ENCODE results near the gene MTNR1A. TPM values are rescaled to one million over a fixed set of nuclear protein-coding genes. Genes with fewer than 3 reads are reported as not detected.

MTNR1A gene
- total and polyA plus RNA-seq, 9 of the 15 experiments (the other 6 are each of a cell fraction or from before 2014, with no cell fraction given): 0.09 to 0.12 (median 0.10) TPM; not detected in 5

DNA sequence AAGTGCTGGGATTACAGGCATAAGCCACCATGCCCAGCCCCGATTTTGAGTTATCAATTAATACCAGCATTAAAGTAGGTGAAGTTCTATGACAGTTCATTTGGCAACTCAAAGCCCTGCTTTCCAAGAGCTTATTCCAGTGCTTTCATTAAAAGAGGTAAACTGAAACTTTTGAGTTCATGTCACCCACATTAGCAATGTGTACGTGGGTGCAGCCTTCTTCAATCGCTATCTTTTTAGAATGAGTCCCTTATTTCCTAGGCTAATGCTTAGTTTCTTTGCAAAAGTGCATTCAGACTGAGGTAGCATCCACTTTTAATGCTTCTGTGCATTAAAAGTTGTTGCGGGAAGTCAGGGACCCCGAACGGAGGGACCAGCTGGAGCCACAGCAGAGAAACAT is 26.1 kb upstream of the MTNR1A start:
- FAIRE-seq (no peak), ATAC-seq (no peak), DNase-seq (ENCODE audit: extremely low read depth in 1 of 4, low spot score in 3 of 4) (no peak)
- no peaks in the 10 kb centered on the region for H4K20me1 ChIP-seq (replicated peaks; ENCODE audit: control insufficient read depth, insufficient read depth, low read length)
- no peaks in the 10 kb centered on the region for H3K9me3 ChIP-seq (replicated peaks; ENCODE audit: control insufficient read depth, insufficient read depth, low read depth, low read length)
- H3K4me1 ChIP-seq (replicated peaks in 1 of 2; ENCODE audit: control insufficient read depth in 2 of 2, insufficient read depth in 2 of 2, low read length in 2 of 2): no peaks in the 10 kb centered on the region
- intact Hi-C loops (cut with micrococcal nuclease) (no loop called here), in situ Hi-C loops (cut with MboI) (no loop called here)
- ChIA-PET CTCF (ENCODE audit: low intra/inter-chr PET ratio) (no interaction called here), POLR2A (no interaction called here)
- H3K36me3 ChIP-seq (ENCODE audit: control insufficient read depth, insufficient read depth, low read length): no peaks in the 10 kb centered on the region
- BruUV-seq (replicated peaks): no TSS peak
- H2AFZ ChIP-seq (ENCODE audit: low read depth, low read length): no peak overlapping the region
- no peak overlapping the region for H3K27ac ChIP-seq (ENCODE audit: extremely low read depth, low read depth, low read length)
- no peak overlapping the region for H3K4me3 ChIP-seq
- WGBS (ENCODE audit: insufficient coverage, low coverage, missing lambda C conversion rate): 12% methylated on average over 6 of the region's 6 CpGs
- H3K9ac ChIP-seq (ENCODE audit: insufficient read depth in 1 of 2, low read depth in 2 of 2, low read length in 2 of 2): no peak overlapping the region
- H3K4me2 ChIP-seq (ENCODE audit: insufficient read depth, low read length): no peak overlapping the region
- H3K79me2 ChIP-seq (ENCODE audit: control insufficient read depth, insufficient read depth, low read length): no peaks in the 10 kb centered on the region
- H3K9me1 ChIP-seq (ENCODE audit: control insufficient read depth, insufficient read depth, low read length): no peaks in the 10 kb centered on the region
- peaks cover 0 to 5% of the 10 kb centered on the region in 2 experiments; a peak in 2 of 5 replicates for H3K27me3 ChIP-seq (ENCODE audit: control insufficient read depth in 2 of 2, insufficient read depth in 2 of 2, low read length in 2 of 2)
- TF ChIP-seq HNRNPLL (IDR thresholded peaks at IDR 0.05; ENCODE audit: low read depth, low read length, poor library complexity, severe bottlenecking) (no peak), DIDO1 (tag; IDR thresholded peaks at IDR 0.05; ENCODE audit: low read depth) (no peak), HMG20B (CRISPR knock-in tag; IDR thresholded peaks at IDR 0.05) (no peak), CHD1 (IDR thresholded peaks at IDR 0.05; ENCODE audit: low read length) (no peak), HIVEP1 (CRISPR knock-in tag; IDR thresholded peaks at IDR 0.05) (no peak), PHF20 (IDR thresholded peaks at IDR 0.05; ENCODE audit: partially characterized antibody) (no peak), TRIM24 (IDR thresholded peaks at IDR 0.05) (no peak), NR1H2 (CRISPR knock-in tag; IDR thresholded peaks at IDR 0.05) (no peak), ZNF785 (CRISPR knock-in tag; IDR thresholded peaks at IDR 0.05) (no peak), GATA2 (CRISPR knock-in tag; IDR thresholded peaks at IDR 0.05) (no peak), TRIM28 (IDR thresholded peaks at IDR 0.05) (no peak)
- TF ChIP-seq, protein P1, sequence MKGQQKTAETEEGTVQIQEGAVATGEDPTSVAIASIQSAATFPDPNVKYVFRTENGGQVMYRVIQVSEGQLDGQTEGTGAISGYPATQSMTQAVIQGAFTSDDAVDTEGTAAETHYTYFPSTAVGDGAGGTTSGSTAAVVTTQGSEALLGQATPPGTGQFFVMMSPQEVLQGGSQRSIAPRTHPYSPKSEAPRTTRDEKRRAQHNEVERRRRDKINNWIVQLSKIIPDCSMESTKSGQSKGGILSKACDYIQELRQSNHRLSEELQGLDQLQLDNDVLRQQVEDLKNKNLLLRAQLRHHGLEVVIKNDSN (CRISPR knock-in tag; IDR thresholded peaks at IDR 0.05): no peak
- TF ChIP-seq, protein P2, sequence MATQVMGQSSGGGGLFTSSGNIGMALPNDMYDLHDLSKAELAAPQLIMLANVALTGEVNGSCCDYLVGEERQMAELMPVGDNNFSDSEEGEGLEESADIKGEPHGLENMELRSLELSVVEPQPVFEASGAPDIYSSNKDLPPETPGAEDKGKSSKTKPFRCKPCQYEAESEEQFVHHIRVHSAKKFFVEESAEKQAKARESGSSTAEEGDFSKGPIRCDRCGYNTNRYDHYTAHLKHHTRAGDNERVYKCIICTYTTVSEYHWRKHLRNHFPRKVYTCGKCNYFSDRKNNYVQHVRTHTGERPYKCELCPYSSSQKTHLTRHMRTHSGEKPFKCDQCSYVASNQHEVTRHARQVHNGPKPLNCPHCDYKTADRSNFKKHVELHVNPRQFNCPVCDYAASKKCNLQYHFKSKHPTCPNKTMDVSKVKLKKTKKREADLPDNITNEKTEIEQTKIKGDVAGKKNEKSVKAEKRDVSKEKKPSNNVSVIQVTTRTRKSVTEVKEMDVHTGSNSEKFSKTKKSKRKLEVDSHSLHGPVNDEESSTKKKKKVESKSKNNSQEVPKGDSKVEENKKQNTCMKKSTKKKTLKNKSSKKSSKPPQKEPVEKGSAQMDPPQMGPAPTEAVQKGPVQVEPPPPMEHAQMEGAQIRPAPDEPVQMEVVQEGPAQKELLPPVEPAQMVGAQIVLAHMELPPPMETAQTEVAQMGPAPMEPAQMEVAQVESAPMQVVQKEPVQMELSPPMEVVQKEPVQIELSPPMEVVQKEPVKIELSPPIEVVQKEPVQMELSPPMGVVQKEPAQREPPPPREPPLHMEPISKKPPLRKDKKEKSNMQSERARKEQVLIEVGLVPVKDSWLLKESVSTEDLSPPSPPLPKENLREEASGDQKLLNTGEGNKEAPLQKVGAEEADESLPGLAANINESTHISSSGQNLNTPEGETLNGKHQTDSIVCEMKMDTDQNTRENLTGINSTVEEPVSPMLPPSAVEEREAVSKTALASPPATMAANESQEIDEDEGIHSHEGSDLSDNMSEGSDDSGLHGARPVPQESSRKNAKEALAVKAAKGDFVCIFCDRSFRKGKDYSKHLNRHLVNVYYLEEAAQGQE (IDR thresholded peaks at IDR 0.05; ENCODE audit: borderline replicate concordance): no peak
- TF ChIP-seq, protein P2 (CRISPR knock-in tag; IDR thresholded peaks at IDR 0.05; ENCODE audit: low read depth): no peak
